ENCODE data around the gene TNFRSF12A.

Gene TNFRSF12A

DNA sequence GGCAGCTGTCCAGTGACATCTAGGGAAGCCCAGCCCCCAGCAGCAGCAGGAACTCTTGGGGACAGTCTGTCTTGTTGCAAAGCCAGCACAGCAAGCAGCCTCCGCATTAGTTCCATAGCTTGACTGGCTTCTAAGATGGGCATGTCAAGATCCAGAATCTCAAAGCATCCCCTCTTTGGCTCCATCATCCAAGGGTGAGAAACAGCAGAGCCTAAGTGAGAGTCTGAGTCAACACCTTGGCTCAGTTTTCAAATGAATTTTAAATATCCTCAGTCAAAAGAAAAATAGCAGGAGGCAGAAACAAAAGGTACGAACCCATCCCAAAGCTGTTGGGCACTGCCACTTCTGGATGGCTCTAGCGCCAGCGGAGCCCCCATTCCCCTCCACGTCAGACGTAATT lies 5.2 kb upstream of the TNFRSF12A start:
- POLR2A ChIA-PET = no interaction called here
- no peaks in the 10 kb centered on the region; the same call in 1 of the 2 replicates for H3K4me1 ChIP-seq (ENCODE audit: control insufficient read depth, insufficient read depth, low read length)
- CTCF ChIA-PET = interaction anchor here (0.6 kb wide), 2 partner anchors 58 to 69 kb away, joined by 3 read pairs; no protein-coding TSS in a partner anchor

GRCh38 chr16:3015865-3016521 lies 4.2 kb upstream of the TNFRSF12A start:
- H3K4me3 ChIP-seq (ENCODE audit: low read depth, low read length) = no peak overlapping the region
- CTCF ChIA-PET = no interaction called here
- no peaks in the 10 kb centered on the region for H3K9me3 ChIP-seq (ENCODE audit: control insufficient read depth, insufficient read depth, low read depth, low read length)
- no peaks in the 10 kb centered on the region for H3K36me3 ChIP-seq (ENCODE audit: control insufficient read depth in 2 of 2, insufficient read depth in 1 of 2, low read length in 2 of 2)
- H3K27ac ChIP-seq (ENCODE audit: extremely low read depth, low read depth, low read length) = no peak overlapping the region
- TF ChIP-seq ZNF214 (tag by site-specific recombination; IDR thresholded peaks at IDR 0.05; ENCODE audit: borderline replicate concordance) (no peak), ZNF623 (tag by site-specific recombination; IDR thresholded peaks at IDR 0.05) (no peak), SP2 (tag by site-specific recombination; IDR thresholded peaks at IDR 0.05) (no peak), ZNF664 (tag by site-specific recombination; IDR thresholded peaks at IDR 0.05) (no peak), ZNF140 (tag by site-specific recombination; IDR thresholded peaks at IDR 0.05) (no peak), ZNF600 (tag by site-specific recombination; IDR thresholded peaks at IDR 0.05) (peak; percentile 70), ZNF302 (tag by site-specific recombination; IDR thresholded peaks at IDR 0.05; ENCODE audit: low read depth) (no peak)
- TF ChIP-seq, protein P1, sequence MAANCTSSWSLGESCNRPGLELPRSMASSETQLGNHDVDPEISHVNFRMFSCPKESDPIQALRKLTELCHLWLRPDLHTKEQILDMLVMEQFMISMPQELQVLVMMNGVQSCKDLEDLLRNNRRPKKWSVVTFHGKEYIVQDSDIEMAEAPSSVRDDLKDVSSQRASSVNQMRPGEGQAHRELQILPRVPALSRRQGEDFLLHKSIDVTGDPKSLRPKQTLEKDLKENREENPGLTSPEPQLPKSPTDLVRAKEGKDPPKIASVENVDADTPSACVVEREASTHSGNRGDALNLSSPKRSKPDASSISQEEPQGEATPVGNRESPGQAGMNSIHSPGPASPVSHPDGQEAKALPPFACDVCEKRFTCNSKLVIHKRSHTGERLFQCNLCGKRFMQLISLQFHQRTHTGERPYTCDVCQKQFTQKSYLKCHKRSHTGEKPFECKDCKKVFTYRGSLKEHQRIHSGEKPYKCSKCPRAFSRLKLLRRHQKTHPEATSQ (tag by site-specific recombination; IDR thresholded peaks at IDR 0.05) = no peak
- POLR2A ChIA-PET = no interaction called here
- H3K4me1 ChIP-seq (ENCODE audit: control insufficient read depth, insufficient read depth, low read length) = peaks cover 2% of the 10 kb centered on the region; the same call in 1 of the 2 replicates

More for the DNA sequence above, 5.2 kb upstream of the TNFRSF12A start:
- Histone ChIP-seq H3K9me3 (ENCODE audit: control insufficient read depth, insufficient read depth, low read depth, low read length) (no peaks in the 10 kb centered on the region), H3K4me3 (ENCODE audit: low read depth, low read length) (no peak overlapping the region), H3K36me3 (ENCODE audit: control insufficient read depth in 2 of 2, insufficient read depth in 1 of 2, low read length in 2 of 2) (no peaks in the 10 kb centered on the region), H3K27ac (ENCODE audit: extremely low read depth, low read depth, low read length) (no peak overlapping the region)
- TF ChIP-seq, protein P2, sequence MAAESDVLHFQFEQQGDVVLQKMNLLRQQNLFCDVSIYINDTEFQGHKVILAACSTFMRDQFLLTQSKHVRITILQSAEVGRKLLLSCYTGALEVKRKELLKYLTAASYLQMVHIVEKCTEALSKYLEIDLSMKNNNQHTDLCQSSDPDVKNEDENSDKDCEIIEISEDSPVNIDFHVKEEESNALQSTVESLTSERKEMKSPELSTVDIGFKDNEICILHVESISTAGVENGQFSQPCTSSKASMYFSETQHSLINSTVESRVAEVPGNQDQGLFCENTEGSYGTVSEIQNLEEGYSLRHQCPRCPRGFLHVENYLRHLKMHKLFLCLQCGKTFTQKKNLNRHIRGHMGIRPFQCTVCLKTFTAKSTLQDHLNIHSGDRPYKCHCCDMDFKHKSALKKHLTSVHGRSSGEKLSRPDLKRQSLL (tag by site-specific recombination; IDR thresholded peaks at IDR 0.05) = peak; percentile 90; the same call in 1 of the 2 replicates
- TF ChIP-seq ZNF707 (tag by site-specific recombination; IDR thresholded peaks at IDR 0.05) (no peak), YY2 (tag by site-specific recombination; IDR thresholded peaks at IDR 0.05) (no peak)

GRCh38 chr16:3017344-3017743 lies 2.8 kb upstream of the TNFRSF12A start:
- Histone ChIP-seq H3K9me3 (ENCODE audit: control insufficient read depth, insufficient read depth, low read depth, low read length) (no peaks in the 10 kb centered on the region), H3K36me3 (ENCODE audit: control insufficient read depth in 2 of 2, insufficient read depth in 1 of 2, low read length in 2 of 2) (no peaks in the 10 kb centered on the region), H3K27ac (ENCODE audit: extremely low read depth, low read depth, low read length) (no peak overlapping the region), H3K4me3 (ENCODE audit: low read depth, low read length) (no peak overlapping the region), H3K4me1 (ENCODE audit: control insufficient read depth, insufficient read depth, low read length) (peaks cover 12% of the 10 kb centered on the region)
- ChIA-PET CTCF (no interaction called here), POLR2A (no interaction called here)
- TF ChIP-seq ZIC2 (tag by site-specific recombination; IDR thresholded peaks at IDR 0.05) (no peak), ZNF670 (tag by site-specific recombination; IDR thresholded peaks at IDR 0.05; ENCODE audit: low read depth) (no peak), ZNF704 (tag by site-specific recombination; IDR thresholded peaks at IDR 0.05) (no peak), ZBTB11 (tag by site-specific recombination; conservative IDR thresholded peaks at IDR 0.05; ENCODE audit: low read depth) (no peak), ZNF148 (tag by site-specific recombination; IDR thresholded peaks at IDR 0.05; ENCODE audit: borderline replicate concordance) (no peak), ZNF2 (tag by site-specific recombination; IDR thresholded peaks at IDR 0.05) (no peak)
